Mucosa of descending colon (tissue), 3 donors: Measurements from ENCODE around the gene PHYKPL. TPM values are rescaled to one million over a fixed set of nuclear protein-coding genes. Genes with fewer than 3 reads are reported as not detected.
"Not testable (repeated sequence)": the region's sequence is repeated elsewhere in the genome, so short reads cannot be mapped to it uniquely, and the experiment has no call there.

ENCODE experiments used
- ATAC-seq: fragments of 200-7000 bp; cut with Tn5 transposase; one replicate; pipeline ENCODE4 v1.9.1; 2020; ENCODE audit warnings: mild to moderate bottlenecking, moderate library complexity
- DNase-seq, 3 donors: peaks; one replicate each; pipeline ENCODE4 v3.0.0-alpha.2; 2020
- H3K36me3 ChIP-seq: fragments of 200-600 bp; one replicate; pipeline ENCODE4 v1.8.0; 2021; ENCODE audit warnings: low read depth, mild to moderate bottlenecking
- H3K4me1 ChIP-seq: fragments of 200-600 bp; one replicate; pipeline ENCODE4 v1.8.0; 2021; ENCODE audit warnings: low read depth, mild to moderate bottlenecking
- H3K4me3 ChIP-seq: fragments of 200-600 bp; one replicate; pipeline ENCODE4 v1.8.0; 2021; ENCODE audit warnings: mild to moderate bottlenecking
- H3K9me3 ChIP-seq: fragments of 200-600 bp; one replicate; pipeline ENCODE4 v1.8.0; 2021; ENCODE audit warnings: mild to moderate bottlenecking
- CTCF ChIP-seq: fragments of 200-600 bp; IDR thresholded peaks from one replicate; pipeline ENCODE4 v1.8.0; 2022; ENCODE audit warnings: antibody characterized with exemption, mild to moderate bottlenecking
- intact Hi-C, 2 donors: fragments of 100-400 bp; cut with DNase I in 1 of 2; cut with micrococcal nuclease in 1 of 2; formaldehyde crosslinking; loops; one replicate each; pipeline versions ENCODE4 v1.11.0 to v1.11.1; 2022; cut with DNase I, micrococcal nuclease
- total RNA-seq, 3 donors: library from RNA; stranded (reverse); fragmentation: NEBNext Ultra II Directional in 2 of 3; extraction: Animal tissue kit (Norgen Biotek cat#: 25700) in 2 of 3; gene quantifications; one replicate each; pipeline versions ENCODE4 v1.2.1 to v1.2.4, GENCODE V29; 2021 to 2023
- donor health status: DM: no; HTN: no; CAD: no; lungs with moderate emphysema.
- donor health status: DM: no; HTN: no; CAD: no.
- donor health status: DM: no; HTN: yes; CAD: no.

PHYKPL gene
- total RNA-seq, 3 donors from 2014 or later = 179 to 331 (median 194) TPM

- no peak for TF ChIP-seq CTCF
- intact Hi-C loops = no loop called here
- DNase-seq = peak in 1 of 3 donors; percentile 42
- peaks cover 44% of the 10 kb centered on the region for H3K4me1 ChIP-seq
- H3K4me3 ChIP-seq = no peak overlapping the region
- no peaks in the 10 kb centered on the region for H3K9me3 ChIP-seq
- no peaks in the 10 kb centered on the region for H3K36me3 ChIP-seq
- no peak for ATAC-seq
Observed at GRCh38 chr5:178232920-178233429, 373 bp upstream of the PHYKPL start.

- intact Hi-C loops = no loop called here
- ATAC-seq (peak; percentile 2), DNase-seq (no peak)
- TF ChIP-seq CTCF = no peak
- no peaks in the 10 kb centered on the region for H3K9me3 ChIP-seq
- peak overlapping the region; percentile 74 for H3K4me3 ChIP-seq
- no peaks in the 10 kb centered on the region for H3K36me3 ChIP-seq
- peaks cover 34% of the 10 kb centered on the region for H3K4me1 ChIP-seq
Observed at GRCh38 chr5:178231539-178232123, 971 bp downstream of the PHYKPL start.

GRCh38 chr5:178230879-178231538 is 1.6 kb downstream of the PHYKPL start:
- ATAC-seq (peak; percentile 27), DNase-seq (peak in 2 of 3 donors; percentile 63 to 64)
- TF ChIP-seq CTCF = no peak
- H3K9me3 ChIP-seq = no peaks in the 10 kb centered on the region
- H3K4me3 ChIP-seq = peak overlapping the region; percentile 74
- no peaks in the 10 kb centered on the region for H3K36me3 ChIP-seq
- intact Hi-C loops = no loop called here
- H3K4me1 ChIP-seq = peaks cover 30% of the 10 kb centered on the region

- intact Hi-C loops = no loop called here
- H3K4me1 ChIP-seq = peaks cover 35% of the 10 kb centered on the region
- no peak for ATAC-seq
- H3K36me3 ChIP-seq = no peaks in the 10 kb centered on the region
- no peak for TF ChIP-seq CTCF
- H3K9me3 ChIP-seq = no peaks in the 10 kb centered on the region
- no peak overlapping the region for H3K4me3 ChIP-seq
- peak in 2 of 3 donors; percentile 31 to 36 for DNase-seq
Observed at GRCh38 chr5:178229861-178230260, 2.7 kb downstream of the PHYKPL start.

- intact Hi-C loops, H3K4me3 ChIP-seq, ATAC-seq, H3K36me3 ChIP-seq, H3K9me3 ChIP-seq: not testable (repeated sequence)
- H3K4me1 ChIP-seq = peaks cover 38% of the 10 kb centered on the region
- peak in 2 of 3 donors; percentile 26 to 44 for DNase-seq
Observed at GRCh38 chr5:178229111-178229510, 3.5 kb downstream of the PHYKPL start.

- intact Hi-C loops = no loop called here
- Histone ChIP-seq H3K4me3 (no peak overlapping the region), H3K4me1 (peaks cover 41% of the 10 kb centered on the region), H3K9me3 (no peaks in the 10 kb centered on the region), H3K36me3 (no peaks in the 10 kb centered on the region)
- peak in 1 of 3 donors; percentile 15 for DNase-seq
- ATAC-seq = no peak
- TF ChIP-seq CTCF = no peak
Observed at GRCh38 chr5:178228609-178229008, 4.0 kb downstream of the PHYKPL start.
